Placental pericyte (primary cell): Measurements from ENCODE around the gene RHEBL1. TPM values are rescaled to one million over a fixed set of nuclear protein-coding genes. Genes with fewer than 3 reads are reported as not detected.

Experiments
- total RNA-seq: library from RNA; depleted of rRNA; stranded (reverse); fragments of >200 nt; gene quantifications from 2 replicates; pipeline ENCODE4 v1.2.3, GENCODE V29; 2012

Gene RHEBL1, protein sequence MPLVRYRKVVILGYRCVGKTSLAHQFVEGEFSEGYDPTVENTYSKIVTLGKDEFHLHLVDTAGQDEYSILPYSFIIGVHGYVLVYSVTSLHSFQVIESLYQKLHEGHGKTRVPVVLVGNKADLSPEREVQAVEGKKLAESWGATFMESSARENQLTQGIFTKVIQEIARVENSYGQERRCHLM
- total RNA-seq: 0.22 and 1.6 TPM in 2 replicates

DNA sequence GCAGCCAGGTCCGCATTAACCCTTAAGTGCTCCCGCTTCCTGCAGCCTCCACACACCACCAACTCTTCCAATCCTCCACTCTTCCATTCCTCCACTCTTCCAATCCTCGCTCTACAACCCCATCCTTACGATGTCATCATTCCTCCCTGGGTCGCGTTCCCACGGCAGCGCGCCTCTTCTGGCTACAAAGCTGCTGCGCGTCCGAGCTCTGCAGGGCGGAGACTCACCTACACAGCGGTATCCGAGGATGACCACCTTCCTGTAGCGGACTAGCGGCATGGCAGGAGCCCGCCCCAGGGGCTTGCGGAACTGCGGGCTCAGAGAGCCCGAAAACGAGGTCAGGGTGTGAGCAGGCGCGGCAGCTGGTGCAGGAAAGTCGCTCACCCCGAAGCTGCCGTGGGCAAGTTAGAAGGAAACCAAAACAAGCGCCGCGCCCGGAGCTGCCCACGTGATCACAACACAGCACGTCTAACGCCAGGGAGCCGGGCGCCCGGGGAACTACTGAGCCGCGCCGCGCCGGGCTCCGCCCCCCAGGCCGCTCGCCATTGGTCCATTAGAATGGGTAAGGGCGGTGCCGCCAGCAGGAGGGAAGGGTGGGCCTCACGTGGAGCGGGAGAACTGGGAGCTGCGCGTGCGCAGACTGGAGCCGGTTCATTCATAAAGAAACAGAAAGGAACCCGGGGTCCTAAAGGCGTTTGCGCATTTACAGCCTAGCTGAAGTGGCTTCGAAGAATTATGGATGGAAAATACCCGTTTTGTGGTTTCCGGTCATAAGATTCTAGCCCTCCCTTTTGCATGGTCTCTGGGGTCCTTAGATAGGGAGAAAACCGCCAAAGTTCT lies at the start of gene RHEBL1:
RHEBL1 (minus strand) TSS at position 473 of the 840 bp plus-strand sequence; CDS start at position 279, 194 bp downstream.

DNA sequence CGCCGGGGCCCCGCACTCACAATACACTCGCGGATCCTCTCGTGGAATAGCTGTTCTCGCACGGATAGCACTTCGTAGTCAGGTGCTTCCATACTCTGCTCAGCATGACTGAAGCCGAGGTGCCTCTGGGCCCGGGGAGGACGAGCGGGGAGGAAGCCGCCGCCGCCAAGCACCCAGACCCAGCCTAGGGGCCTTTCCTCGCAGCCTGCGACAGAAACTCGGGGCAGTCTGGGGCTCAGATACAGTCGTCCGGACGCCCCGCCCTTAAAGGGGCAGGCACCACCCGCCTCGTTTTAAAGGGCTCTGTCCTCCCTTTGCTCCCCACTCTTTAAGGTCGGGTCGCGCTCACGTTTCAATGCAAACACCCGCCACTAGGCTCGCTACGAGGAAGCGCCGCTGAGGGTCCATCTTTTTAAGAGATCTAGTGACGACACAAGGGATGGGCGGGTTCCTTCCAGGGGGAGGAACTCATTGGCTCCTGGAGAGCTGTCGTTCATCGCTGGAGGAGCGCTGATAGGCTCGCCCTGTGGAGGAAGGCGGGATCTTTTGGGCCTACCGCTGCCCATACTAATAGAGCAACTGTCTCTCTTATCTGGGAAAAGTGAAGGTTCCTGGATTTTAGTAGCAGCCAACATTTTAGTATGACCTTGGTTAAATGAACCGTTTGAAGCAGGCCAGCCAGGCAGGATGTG lies 40.8 kb upstream of the RHEBL1 start, which contains the start of gene LMBR1L:
LMBR1L (minus strand) TSS at position 384 of the 692 bp plus-strand sequence; CDS start at position 92, 292 bp downstream.

GRCh38 chr12:49094160-49094974 lies 24.6 kb upstream of the RHEBL1 start, which contains the start of gene DHH:
TSS of gene DHH (minus strand) at chr12:49094801. CDS start at chr12:49094512, 289 bp downstream.

DNA sequence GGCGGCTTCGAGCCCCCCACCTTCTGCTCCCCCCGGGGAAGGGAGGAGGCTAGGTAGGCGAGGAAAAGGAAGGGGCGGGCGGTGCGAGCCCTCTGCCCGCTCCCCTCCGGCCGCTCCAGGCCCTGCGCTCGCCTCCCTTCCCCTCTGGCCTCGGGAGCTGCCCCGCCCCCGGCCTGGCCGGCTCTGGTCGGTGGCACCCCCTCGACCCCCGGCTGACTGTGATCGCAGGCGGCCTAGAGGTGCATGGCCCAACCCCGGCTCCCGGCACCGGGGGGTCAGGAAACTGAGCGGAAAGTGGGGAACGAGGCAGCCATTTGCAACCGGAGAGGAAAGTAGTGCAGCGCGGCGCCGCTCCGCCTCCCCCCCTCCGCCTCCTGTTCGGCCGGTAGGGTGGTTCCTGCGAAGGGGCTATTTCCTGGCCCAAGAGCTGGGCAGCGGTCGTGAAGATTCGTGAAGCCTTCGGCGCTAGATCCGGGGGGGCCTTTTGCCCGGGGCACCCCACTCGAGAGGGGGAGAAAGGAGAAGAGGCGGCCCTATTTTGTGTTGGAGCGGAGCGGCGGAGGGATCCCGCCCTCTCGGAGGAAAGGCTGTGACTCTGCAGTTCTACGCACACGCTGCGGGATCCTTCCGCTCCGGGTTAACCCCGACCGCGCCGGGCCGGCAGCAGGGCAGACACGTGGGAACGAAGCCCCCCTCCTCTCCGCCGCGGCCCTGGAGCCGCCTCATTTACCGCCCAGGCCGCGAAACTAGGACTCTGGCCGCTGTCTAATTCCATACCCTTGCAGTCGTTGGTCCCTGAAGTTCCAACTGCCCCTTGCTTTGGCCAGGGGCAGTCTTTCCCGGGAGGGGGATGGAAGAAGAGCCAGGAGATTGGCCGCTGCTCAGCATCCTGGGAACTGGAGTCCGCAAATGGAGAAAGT lies 9.3 kb downstream of the RHEBL1 start, which contains the start of gene KMT2D:
KMT2D (minus strand) TSS at position 558 of the 920 bp plus-strand sequence. CDS start 5,470 bp downstream, outside the sequence.

DNA sequence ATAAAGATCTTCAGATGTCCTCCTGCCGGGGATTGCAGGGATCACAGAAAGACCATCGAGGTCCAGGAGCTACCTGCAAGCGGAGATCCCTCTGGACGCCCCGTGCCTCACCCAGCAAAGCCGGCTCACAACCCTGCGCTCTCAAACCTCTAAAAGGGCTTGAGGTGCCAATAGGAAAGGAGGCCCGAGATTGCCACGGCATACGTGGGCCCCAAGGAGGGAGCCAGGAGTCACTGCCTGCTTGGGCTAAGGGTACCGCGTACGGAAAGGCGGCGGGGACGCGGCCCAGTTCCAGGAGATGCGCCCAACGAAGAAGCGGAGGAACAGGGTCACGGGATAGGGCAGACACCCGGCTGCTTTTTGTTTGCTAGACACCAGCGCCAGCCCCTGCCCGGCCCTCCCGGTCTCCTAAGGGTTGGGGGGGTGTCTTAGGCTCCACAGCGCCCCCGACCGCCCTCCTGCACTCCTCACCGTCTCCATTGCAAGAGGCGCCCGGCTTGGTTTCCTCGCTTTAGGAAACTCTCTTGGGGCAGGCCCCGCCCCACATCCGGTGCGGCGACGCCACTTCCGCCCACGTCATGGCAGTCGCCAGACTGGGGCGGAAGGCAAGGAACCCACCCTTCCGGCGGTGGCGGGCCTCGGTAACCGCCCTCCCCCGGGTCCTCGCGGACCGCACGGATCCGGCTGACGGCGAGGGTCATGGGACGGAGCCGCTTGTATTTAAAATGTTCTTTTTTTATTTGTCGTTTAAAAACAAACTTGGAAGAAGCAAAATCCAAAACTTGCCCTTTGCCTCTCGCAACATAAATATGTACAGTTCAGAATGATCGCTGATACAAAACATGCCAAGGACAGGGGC lies 51.3 kb downstream of the RHEBL1 start, which contains the start of gene PRKAG1:
PRKAG1 (minus strand) TSS at position 516 of the 859 bp plus-strand sequence; CDS start at position 480, 36 bp downstream.

Other genes with a start within 250 kb of the RHEBL1 start
- 64.1 and 74.2 TPM in 2 replicates for gene DDX23, start 217.8 kb downstream of the RHEBL1 start, total RNA-seq
- gene RND1, start 204.1 kb downstream of the RHEBL1 start, total RNA-seq: 0.44 TPM in 1 of 2 replicates, not detected in the other
- gene FKBP11, start 144.5 kb downstream of the RHEBL1 start, total RNA-seq: 17.0 and 44.4 TPM in 2 replicates
- 74.4 and 88.6 TPM in 2 replicates for gene ARF3, start 112.5 kb downstream of the RHEBL1 start, total RNA-seq
- gene WNT10B, start 98.2 kb downstream of the RHEBL1 start, total RNA-seq: under 0.01 TPM in 1 of 2 replicates, not detected in the other
- not detected in 2 replicates for gene WNT1, start 91.7 kb downstream of the RHEBL1 start, total RNA-seq
- 0.14 TPM in 1 of 2 replicates, not detected in the other for gene DDN, start 70.6 kb downstream of the RHEBL1 start, total RNA-seq
- 69.4 and 86.2 TPM in 2 replicates for gene PRKAG1, start 51.2 kb downstream of the RHEBL1 start, total RNA-seq
- 42.5 and 43.3 TPM in 2 replicates for gene KMT2D, start 9.2 kb downstream of the RHEBL1 start, total RNA-seq
- under 0.01 TPM in 2 replicates for gene DHH, start 24.8 kb upstream of the RHEBL1 start, total RNA-seq
- gene LMBR1L, start 40.9 kb upstream of the RHEBL1 start, total RNA-seq: 60.3 and 72.0 TPM in 2 replicates
- gene TUBA1B, start 61.4 kb upstream of the RHEBL1 start, total RNA-seq: 336 and 3,581 TPM in 2 replicates
- gene TUBA1A, start 119.1 kb upstream of the RHEBL1 start, total RNA-seq: 185 and 1,342 TPM in 2 replicates
- gene TUBA1C, start 195.1 kb upstream of the RHEBL1 start, total RNA-seq: 372 and 1,859 TPM in 2 replicates
- not detected in 2 replicates for gene PRPH, start 225.2 kb upstream of the RHEBL1 start, total RNA-seq